ENCODE measurements around the gene FAHD2A. TPM values are rescaled to one million over a fixed set of nuclear protein-coding genes. Genes with fewer than 3 reads are reported as not detected.
A peak's percentile ranks its signal among the peaks of the same experiment; 100 is the strongest.
"Not testable (repeated sequence)": the region's sequence is repeated elsewhere in the genome, so short reads cannot be mapped to it uniquely, and the experiment has no call there.

The FAHD2A gene
- total and polyA plus RNA-seq, 2 of the 8 experiments (the other 6 are each of a cell fraction or from before 2014, with no cell fraction given), result 24.2 to 26.7 TPM

- Histone ChIP-seq H2AFZ (ENCODE audit: low read length) (peak overlapping the region; percentile 92), H3K4me3 (ENCODE audit: extremely low read depth in 1 of 4, insufficient read depth in 2 of 4, low read depth in 3 of 4, low read length in 4 of 4) (peak overlapping the region; percentile 80 to 99 (median 96)), H3K79me2 (ENCODE audit: control insufficient read depth in 1 of 2, insufficient read depth in 2 of 2, low read length in 2 of 2) (peaks cover 0 to 13% of the 10 kb centered on the region in 2 experiments; a peak in 2 of 4 replicates), H3K9ac (replicated peaks in 1 of 4; ENCODE audit: extremely low read depth in 1 of 4, low read depth in 3 of 4, low read length in 3 of 4) (peak overlapping the region in 3 of 4 experiments; percentile 12 to 89 (median 81); a peak in 4 of 7 replicates), H3K4me2 (ENCODE audit: insufficient read depth in 1 of 2, low read depth in 2 of 2, low read length in 2 of 2) (peak overlapping the region; percentile 80 to 87)
- DNase-seq (ENCODE audit: low read depth in 1 of 2, low spot score in 2 of 2); H3K18ac ChIP-seq (ENCODE audit: extremely low read depth, low read length); H3K56ac ChIP-seq (replicated peaks; ENCODE audit: insufficient read length, low read depth, low read length); H3K27me3 ChIP-seq (replicated peaks in 1 of 4; ENCODE audit: control insufficient read depth in 3 of 4, extremely low read depth in 1 of 4, insufficient read depth in 3 of 4, low read length in 3 of 4); H3K14ac ChIP-seq (ENCODE audit: insufficient read length); H3K23me2 ChIP-seq (ENCODE audit: low read depth, low read length); H4K5ac ChIP-seq (ENCODE audit: insufficient read length, low read depth, low read length); H3K36me3 ChIP-seq (ENCODE audit: control insufficient read depth in 2 of 4, insufficient read depth in 4 of 4, low read length in 3 of 4); H3K4ac ChIP-seq (replicated peaks; ENCODE audit: insufficient read length, low read depth, low read length); H3K23ac ChIP-seq (ENCODE audit: insufficient read length); H3K9me3 ChIP-seq (ENCODE audit: insufficient read depth in 2 of 2, low read depth in 1 of 2, low read length in 1 of 2); H4K20me1 ChIP-seq (replicated peaks in 1 of 2; ENCODE audit: control insufficient read depth in 1 of 2, insufficient read depth in 2 of 2, low read length in 2 of 2); H2BK5ac ChIP-seq (ENCODE audit: low read depth, low read length); H3K4me1 ChIP-seq (replicated peaks in 1 of 4; ENCODE audit: control insufficient read depth in 3 of 4, insufficient read depth in 4 of 4, low read length in 3 of 4); H3K27ac ChIP-seq (ENCODE audit: low read depth, low read length); H4K8ac ChIP-seq (ENCODE audit: extremely low read depth, insufficient read depth, low read length); H2BK15ac ChIP-seq (ENCODE audit: low read length); H2AK5ac ChIP-seq (ENCODE audit: low read depth, low read length); H2BK20ac ChIP-seq (ENCODE audit: low read length); FAIRE-seq; H2BK12ac ChIP-seq (ENCODE audit: low read depth, low read length); H2BK120ac ChIP-seq (replicated peaks; ENCODE audit: low read depth, low read length); H3K79me1 ChIP-seq (ENCODE audit: low read depth, low read length); H4K91ac ChIP-seq (replicated peaks; ENCODE audit: insufficient read length, low read length): not testable (repeated sequence)
- ChIA-PET POLR2A (ENCODE audit: partially characterized antibody) (interaction anchor here (1.5 kb wide), 1 partner anchor 56 kb away, joined by 4 read pairs; no protein-coding TSS in a partner anchor), CTCF (ENCODE audit: partially characterized antibody) (interaction anchor here (0.9 to 1.6 kb wide), 2 partner anchors 57 to 170 kb away, joined by 3 to 7 read pairs; no protein-coding TSS in a partner anchor)
- 3% methylated on average over 9 of the region's 10 CpGs; no CpG with 5 or more reads in 1 of the 2 experiments for WGBS, 2 experiments (ENCODE audit: extremely low coverage in 1 of 2, insufficient coverage in 1 of 2, insufficient read length in 1 of 2, insufficient replicate concordance in 2 of 2, low coverage in 1 of 2, low lambda C conversion rate in 2 of 2, missing lambda C conversion rate in 1 of 2)
Observed at GRCh38 chr2:95402004-95402369, 521 bp upstream of the FAHD2A start.
